K562 (cell line): ENCODE results near the gene TRERF1. TPM values are rescaled to one million over a fixed set of nuclear protein-coding genes. Genes with fewer than 3 reads are reported as not detected.

ENCODE experiments used
- ATAC-seq: fragments of 200-7000 bp; cut with Tn5 transposase; 3 replicates; pipeline ENCODE4 v1.9.1; 2020; ENCODE audit warnings: moderate library complexity
- BruUV-seq: library from RNA; stranded (reverse); fragments of 400-500 nt; replicated peaks from 2 replicates; lab custom pipeline; 2021; lab: Mats Ljungman, UMichigan
- CTCF ChIA-PET: fragments of 300-600 bp; formaldehyde crosslinking; extraction: SDS; loops from one replicate; lab custom pipeline; 2021; ENCODE audit warnings: low intra/inter-chr PET ratio; lab: Yijun Ruan, JAX
- POLR2A ChIA-PET: fragments of 300-600, 350-650 bp; sonication (Branson Sonifier 250); formaldehyde crosslinking; extraction: SDS; loops from one replicate; lab custom pipeline; 2021; ENCODE audit warnings: antibody characterized with exemption, inconsistent platforms; lab: Yijun Ruan, JAX
- DNase-seq, 4 experiments: peaks; one replicate each; pipeline versions ENCODE4 v3.0.0 to v3.0.0-alpha.2; 2011 to 2018; ENCODE audit warnings: low spot score in 3 of 4, mixed read lengths in 3 of 4; ENCODE audit errors: extremely low read depth in 1 of 4
- FAIRE-seq: peaks from 2 replicates; lab custom pipeline; 2011; peaks lifted over from hg19 to GRCh38; lab: Jason Lieb, UNC
- H2AFZ ChIP-seq: 2 replicates; pipeline ENCODE4 v1.6.0; 2011; ENCODE audit warnings: low read depth, low read length, control low read depth, inconsistent platforms
- H3K27ac ChIP-seq: fragments of 200-600 bp; 3 replicates; pipeline ENCODE4 v1.8.0; 2011; ENCODE audit warnings: low read depth, mild to moderate bottlenecking, control low read depth, inconsistent platforms, low read length, moderate library complexity, mixed read lengths; ENCODE audit errors: extremely low read depth
- H3K27me3 ChIP-seq, 2 experiments: fragments of 300-600 bp in 1 of 2; 2 replicates in 1 of 2; 3 replicates in 1 of 2; pipeline versions ENCODE4 v1.6.0 to v1.8.0; 2011; ENCODE audit warnings: inconsistent platforms in 2 of 2, low read length in 2 of 2, mild to moderate bottlenecking in 1 of 2, mixed read lengths in 1 of 2, moderate library complexity in 1 of 2; ENCODE audit not compliant: control insufficient read depth in 2 of 2, insufficient read depth in 2 of 2
- H3K36me3 ChIP-seq: fragments of 300-600 bp; 3 replicates; pipeline ENCODE4 v1.8.0; 2011; ENCODE audit warnings: mild to moderate bottlenecking, low read length, inconsistent platforms; ENCODE audit not compliant: control insufficient read depth, insufficient read depth
- H3K4me1 ChIP-seq, 2 experiments: fragments of 200-600 bp in 1 of 2; replicated peaks in 1 of 2; 2 replicates in 1 of 2; 3 replicates in 1 of 2; pipeline versions ENCODE4 v1.5.1 to v1.8.0; 2011; ENCODE audit warnings: inconsistent platforms in 2 of 2, low read length in 2 of 2, mild to moderate bottlenecking in 1 of 2, mixed read lengths in 1 of 2, moderate library complexity in 1 of 2; ENCODE audit not compliant: control insufficient read depth in 2 of 2, insufficient read depth in 2 of 2
- H3K4me2 ChIP-seq: 2 replicates; pipeline ENCODE4 v1.6.1; 2011; ENCODE audit warnings: low read length, control low read depth, inconsistent platforms, mixed read lengths; ENCODE audit not compliant: insufficient read depth
- H3K4me3 ChIP-seq: fragments of 200-600 bp; sonication (generic), shearing (Covaris generic); 2 replicates; pipeline ENCODE4 v1.5.1; 2016; ENCODE audit warnings: control low read depth, inconsistent platforms
- H3K79me2 ChIP-seq: fragments of 200-600 bp; 3 replicates; pipeline ENCODE4 v1.8.0; 2011; ENCODE audit warnings: low read length, inconsistent platforms; ENCODE audit not compliant: control insufficient read depth, insufficient read depth
- H3K9ac ChIP-seq, 2 experiments: 2 replicates each; pipeline versions ENCODE4 v1.6.0 to v1.6.1; 2011; ENCODE audit warnings: low read depth in 2 of 2, low read length in 2 of 2, control low read depth in 1 of 2, inconsistent platforms in 1 of 2, mild to moderate bottlenecking in 1 of 2, mixed read lengths in 1 of 2; ENCODE audit not compliant: insufficient read depth in 1 of 2
- H3K9me1 ChIP-seq: one replicate; pipeline ENCODE4 v1.6.0; 2011; ENCODE audit warnings: inconsistent platforms, mild to moderate bottlenecking, low read length, moderate library complexity; ENCODE audit not compliant: control insufficient read depth, insufficient read depth
- H3K9me3 ChIP-seq: replicated peaks from 2 replicates; pipeline ENCODE4 v1.5.1; 2011; ENCODE audit warnings: low read depth, low read length, inconsistent platforms; ENCODE audit not compliant: control insufficient read depth, insufficient read depth
- H4K20me1 ChIP-seq: replicated peaks from 2 replicates; pipeline ENCODE4 v1.6.1; 2011; ENCODE audit warnings: low read length, inconsistent platforms, mixed read lengths; ENCODE audit not compliant: control insufficient read depth, insufficient read depth
- CBX5 ChIP-seq: IDR thresholded peaks from 2 replicates; pipeline ENCODE4 v1.6.1; 2014; ENCODE audit warnings: low read depth, borderline replicate concordance
- ELF2 ChIP-seq: fragments of 250-450 bp; sonication (Bioruptor Pico); IDR thresholded peaks from 2 replicates; pipeline ENCODE4 v1.5.0; 2021; ENCODE audit warnings: mild to moderate bottlenecking
- FOSL1 ChIP-seq: fragments of 200-800 bp; sonication (Bioruptor generic); conservative IDR thresholded peaks from 2 replicates; pipeline ENCODE4 v1.6.1; 2016; ENCODE audit warnings: missing genetic modification characterization, missing compliant biosample characterization
- KAT7 ChIP-seq: sonication (generic); formaldehyde crosslinking; IDR thresholded peaks from 2 replicates; pipeline ENCODE4 v1.8.0; 2022; ENCODE audit warnings: missing genetic modification reagents, mild to moderate bottlenecking, borderline replicate concordance
- MTF1 ChIP-seq: fragments of 250-450 bp; sonication (Bioruptor Pico); IDR thresholded peaks from 2 replicates; pipeline ENCODE4 v1.9.0; 2021; ENCODE audit warnings: moderate library complexity, mild to moderate bottlenecking, inconsistent platforms, borderline replicate concordance
- PHF8 ChIP-seq: fragments of 200-600 bp; sonication (generic); IDR thresholded peaks from 2 replicates; pipeline ENCODE4 v1.6.1; 2012; ENCODE audit warnings: mixed run types, mild to moderate bottlenecking, inconsistent platforms, low read length, moderate library complexity, borderline replicate concordance
- RBM17 ChIP-seq: fragments of 200-400 bp; formaldehyde crosslinking; IDR thresholded peaks from 2 replicates; pipeline ENCODE4 v1.6.1; 2017; ENCODE audit warnings: low read depth, mild to moderate bottlenecking, low read length, borderline replicate concordance
- RBM34 ChIP-seq: fragments of 200-400 bp; formaldehyde crosslinking; IDR thresholded peaks from 2 replicates; pipeline ENCODE4 v1.6.1; 2018; ENCODE audit warnings: low read length, borderline replicate concordance; ENCODE audit not compliant: insufficient read depth
- SAP30 ChIP-seq: fragments of 200-600 bp; sonication (generic); IDR thresholded peaks from 2 replicates; pipeline ENCODE4 v1.6.1; 2012; ENCODE audit warnings: borderline replicate concordance, low read depth, mild to moderate bottlenecking, moderate library complexity, low read length, control low read depth, inconsistent platforms; ENCODE audit not compliant: insufficient read depth, poor library complexity, severe bottlenecking
- SMARCB1 ChIP-seq: IDR thresholded peaks from 2 replicates; pipeline ENCODE4 v1.6.1; 2011; ENCODE audit warnings: improper control_type of control experiment, low read depth; ENCODE audit not compliant: insufficient read length
- SOX6 ChIP-seq: fragments of 450-650 bp; IDR thresholded peaks from 2 replicates; pipeline ENCODE4 v1.6.1; 2014; ENCODE audit warnings: mild to moderate bottlenecking
- U2AF1 ChIP-seq: fragments of 200-400 bp; formaldehyde crosslinking; optimal IDR thresholded peaks from 2 replicates; pipeline ENCODE3; 2017; ENCODE audit warnings: mild to moderate bottlenecking, low read depth, low read length, moderate library complexity
- ZNF165 ChIP-seq: fragments of 250-450 bp; sonication (Bioruptor Pico); IDR thresholded peaks from 2 replicates; pipeline ENCODE4 v1.4.0; 2020; ENCODE audit warnings: borderline replicate concordance
- ZNF717 ChIP-seq: fragments of 250-450 bp; sonication (Bioruptor Pico); IDR thresholded peaks from 2 replicates; pipeline ENCODE4 v1.5.0; 2021
- WGBS: fragments of 100-300 bp; shearing (Covaris generic); methylation state at CpG from one replicate; pipeline ENCODE4 v1.1.6; 2016; ENCODE audit warnings: low coverage, mixed read lengths; ENCODE audit not compliant: insufficient coverage; ENCODE audit errors: missing lambda C conversion rate; 5-methylcytosine and 5-hydroxymethylcytosine counted together
- in situ Hi-C: fragments of 300-500 bp; cut with MboI; formaldehyde crosslinking; loops from 4 replicates; pipeline ENCODE4 v1.15.0; 2018; ENCODE audit warnings: inconsistent platforms, mixed read lengths
- intact Hi-C: fragments of 100-400 bp; cut with micrococcal nuclease; formaldehyde crosslinking; loops from 2 replicates; pipeline ENCODE4 v1.14.2; 2022
- polyA plus RNA-seq, 8 experiments: library from polyadenylated mRNA; depleted of rRNA in 4 of 8; stranded (reverse) in 5 of 8; unstranded in 3 of 8; fragments of >200 nt; fragmentation: Nextera tagmentation in 2 of 8; fragmentation: Illumina TruSeq in 1 of 8; extraction: Ambion mirVana in 2 of 8; extraction: Trizol in 1 of 8; gene quantifications; 2 replicates each; pipeline versions ENCODE4 v1.2.1 to v1.2.3, GENCODE V29; 2011 to 2014; ENCODE audit warnings: inconsistent platforms in 1 of 8, missing spikeins in 1 of 8
- total RNA-seq, 7 experiments: library from RNA; depleted of rRNA in 6 of 7; stranded (reverse); fragments of >200 nt in 6 of 7; fragmentation: Illumina TruSeq in 2 of 7; extraction: Trizol in 2 of 7; gene quantifications; 2 replicates each; pipeline versions ENCODE4 v1.2.1 to v1.2.3, GENCODE V29; 2011 to 2021; ENCODE audit warnings: low replicate concordance in 1 of 7
- TF ChIP-seq, protein P1 (sequence below): fragments of 450-650 bp; IDR thresholded peaks from one replicate; pipeline ENCODE4 v1.6.1; 2018; ENCODE audit warnings: mild to moderate bottlenecking, moderate library complexity; ENCODE audit not compliant: partially characterized antibody
- TF ChIP-seq, protein P2 (sequence below), 2 experiments: IDR thresholded peaks in 1 of 2; conservative IDR thresholded peaks in 1 of 2; 2 replicates each; pipeline ENCODE4 v1.6.1; 2016; ENCODE audit warnings: low read depth in 2 of 2, mild to moderate bottlenecking in 1 of 2, missing compliant biosample characterization in 1 of 2, missing genetic modification characterization in 1 of 2, moderate library complexity in 1 of 2
- TF ChIP-seq, protein P3 (sequence below): sonication (generic); formaldehyde crosslinking; IDR thresholded peaks from 2 replicates; pipeline ENCODE4 v1.8.0; 2022; ENCODE audit warnings: mild to moderate bottlenecking, low read depth, missing genetic modification reagents

TRERF1 gene
- total and polyA plus RNA-seq, 9 of the 15 experiments (the other 6 are each of a cell fraction or from before 2014, with no cell fraction given), result 0.04 to 0.20 (median 0.07) TPM; not detected in 3

DNA sequence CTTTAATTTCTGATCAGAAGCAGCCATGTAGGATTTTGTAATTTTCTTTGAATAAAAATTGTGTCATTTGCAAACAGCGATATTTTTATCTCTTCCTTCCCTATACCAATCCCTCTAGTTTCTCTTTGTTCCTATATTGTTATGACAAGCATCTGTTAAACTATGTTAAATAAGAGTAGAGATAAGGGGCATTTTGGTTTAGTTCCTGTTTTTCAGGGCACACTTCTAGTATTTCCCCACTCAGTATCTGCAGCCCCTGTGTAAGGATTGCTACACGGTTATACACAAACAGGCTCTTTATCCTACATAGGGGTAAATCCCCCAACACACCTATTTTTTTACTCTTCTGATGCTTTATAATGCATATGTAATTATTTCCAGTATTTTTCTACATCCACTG lies 42.1 kb downstream of the TRERF1 start:
- Histone ChIP-seq H3K9me3 (no peaks in the 10 kb centered on the region), H3K27ac (no peak overlapping the region), H3K36me3 (no peaks in the 10 kb centered on the region), H2AFZ (no peak overlapping the region), H3K27me3 (peaks cover 0 to 12% of the 10 kb centered on the region in 2 experiments; a peak in 3 of 5 replicates), H3K4me3 (no peak overlapping the region), H3K79me2 (no peaks in the 10 kb centered on the region), H3K9ac (no peak overlapping the region), H3K4me1 (peaks cover 4 to 16% of the 10 kb centered on the region in 2 experiments; a peak in 4 of 5 replicates), H3K4me2 (no peak overlapping the region), H3K9me1 (no peaks in the 10 kb centered on the region), H4K20me1 (no peaks in the 10 kb centered on the region)
- BruUV-seq, result no TSS peak
- ChIA-PET CTCF (no interaction called here), POLR2A (interaction anchor here (0.7 kb wide), 1 partner anchor 32 kb away, joined by 3 read pairs; no protein-coding TSS in a partner anchor)
- DNase-seq, result no peak
- intact Hi-C loops (no loop called here), in situ Hi-C loops (no loop called here)
- no peak for FAIRE-seq
- 0% methylated on average over 2 of the region's 2 CpGs for WGBS
- ATAC-seq, result no peak
- TF ChIP-seq SAP30 (no peak), PHF8 (no peak), MTF1 (CRISPR knock-in tag) (no peak), U2AF1 (no peak), ZNF717 (CRISPR knock-in tag) (no peak), KAT7 (CRISPR knock-in tag) (no peak), SMARCB1 (no peak), ELF2 (CRISPR knock-in tag) (0 out of 2 replicates have a peak, but pooled peaks have one; percentile 29), ZNF165 (no peak), RBM17 (no peak), RBM34 (no peak), FOSL1 (tag) (0 out of 2 replicates have a peak, but pooled peaks have one; percentile 17), SOX6 (peak; percentile 91), CBX5 (no peak)
- TF ChIP-seq, protein P1, sequence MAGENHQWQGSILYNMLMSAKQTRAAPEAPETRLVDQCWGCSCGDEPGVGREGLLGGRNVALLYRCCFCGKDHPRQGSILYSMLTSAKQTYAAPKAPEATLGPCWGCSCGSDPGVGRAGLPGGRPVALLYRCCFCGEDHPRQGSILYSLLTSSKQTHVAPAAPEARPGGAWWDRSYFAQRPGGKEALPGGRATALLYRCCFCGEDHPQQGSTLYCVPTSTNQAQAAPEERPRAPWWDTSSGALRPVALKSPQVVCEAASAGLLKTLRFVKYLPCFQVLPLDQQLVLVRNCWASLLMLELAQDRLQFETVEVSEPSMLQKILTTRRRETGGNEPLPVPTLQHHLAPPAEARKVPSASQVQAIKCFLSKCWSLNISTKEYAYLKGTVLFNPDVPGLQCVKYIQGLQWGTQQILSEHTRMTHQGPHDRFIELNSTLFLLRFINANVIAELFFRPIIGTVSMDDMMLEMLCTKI, result no peak
- TF ChIP-seq, protein P2, sequence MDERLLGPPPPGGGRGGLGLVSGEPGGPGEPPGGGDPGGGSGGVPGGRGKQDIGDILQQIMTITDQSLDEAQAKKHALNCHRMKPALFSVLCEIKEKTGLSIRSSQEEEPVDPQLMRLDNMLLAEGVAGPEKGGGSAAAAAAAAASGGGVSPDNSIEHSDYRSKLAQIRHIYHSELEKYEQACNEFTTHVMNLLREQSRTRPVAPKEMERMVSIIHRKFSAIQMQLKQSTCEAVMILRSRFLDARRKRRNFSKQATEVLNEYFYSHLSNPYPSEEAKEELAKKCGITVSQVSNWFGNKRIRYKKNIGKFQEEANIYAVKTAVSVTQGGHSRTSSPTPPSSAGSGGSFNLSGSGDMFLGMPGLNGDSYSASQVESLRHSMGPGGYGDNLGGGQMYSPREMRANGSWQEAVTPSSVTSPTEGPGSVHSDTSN (CRISPR knock-in tag; IDR thresholded peaks at IDR 0.05; ENCODE audit: low read depth), result no peak
- TF ChIP-seq, protein P2 (tag; conservative IDR thresholded peaks at IDR 0.05; ENCODE audit: low read depth), result 0 out of 2 replicates have a peak, but pooled peaks have one; percentile 29
- TF ChIP-seq, protein P3, sequence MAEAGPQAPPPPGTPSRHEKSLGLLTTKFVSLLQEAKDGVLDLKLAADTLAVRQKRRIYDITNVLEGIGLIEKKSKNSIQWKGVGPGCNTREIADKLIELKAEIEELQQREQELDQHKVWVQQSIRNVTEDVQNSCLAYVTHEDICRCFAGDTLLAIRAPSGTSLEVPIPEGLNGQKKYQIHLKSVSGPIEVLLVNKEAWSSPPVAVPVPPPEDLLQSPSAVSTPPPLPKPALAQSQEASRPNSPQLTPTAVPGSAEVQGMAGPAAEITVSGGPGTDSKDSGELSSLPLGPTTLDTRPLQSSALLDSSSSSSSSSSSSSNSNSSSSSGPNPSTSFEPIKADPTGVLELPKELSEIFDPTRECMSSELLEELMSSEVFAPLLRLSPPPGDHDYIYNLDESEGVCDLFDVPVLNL (CRISPR knock-in tag), result no peak
